H1 (cell line): ENCODE measurements around the gene DCAF15. TPM values are rescaled to one million over a fixed set of nuclear protein-coding genes. Genes with fewer than 3 reads are reported as not detected.
A peak's percentile ranks its signal among the peaks of the same experiment; 100 is the strongest.

Experiments used
- CTCF ChIA-PET: fragments of 300-600 bp; sonication (Branson Sonifier 250); formaldehyde crosslinking; loops from one replicate; lab custom pipeline; 2021; ENCODE audit not compliant: partially characterized antibody; lab: Charles Lee
- POLR2A ChIA-PET: fragments of 300-600 bp; sonication (Branson Sonifier 250); formaldehyde crosslinking; loops from one replicate; lab custom pipeline; 2021; ENCODE audit warnings: inconsistent platforms; ENCODE audit not compliant: partially characterized antibody; lab: Charles Lee
- DNase-seq, 2 experiments: peaks; one replicate each; pipeline versions ENCODE4 v3.0.0 to v3.0.0-alpha.2; 2010 to 2022; ENCODE audit warnings: low spot score in 2 of 2, low read depth in 1 of 2, mixed read lengths in 1 of 2
- FAIRE-seq: peaks from 2 replicates; lab custom pipeline; 2011; peaks lifted over from hg19 to GRCh38; lab: Jason Lieb, UNC
- H2AFZ ChIP-seq: 2 replicates; pipeline ENCODE4 v1.8.1; 2012; ENCODE audit warnings: low read length, inconsistent platforms
- H2AK5ac ChIP-seq: 2 replicates; pipeline ENCODE4 v1.6.1; 2013; ENCODE audit warnings: low read depth, low read length
- H2BK120ac ChIP-seq: replicated peaks from 2 replicates; pipeline ENCODE3; 2013; ENCODE audit warnings: low read depth, low read length, inconsistent platforms
- H2BK12ac ChIP-seq: 2 replicates; pipeline ENCODE4 v1.6.1; 2013; ENCODE audit warnings: low read depth, low read length
- H2BK15ac ChIP-seq: 2 replicates; pipeline ENCODE4 v1.6.1; 2013; ENCODE audit warnings: low read length
- H2BK20ac ChIP-seq: 2 replicates; pipeline ENCODE4 v1.6.1; 2013; ENCODE audit warnings: low read length
- H2BK5ac ChIP-seq: 2 replicates; pipeline ENCODE4 v1.6.1; 2013; ENCODE audit warnings: low read depth, low read length
- H3K14ac ChIP-seq: 2 replicates; pipeline ENCODE4 v1.6.1; 2013; ENCODE audit warnings: inconsistent platforms; ENCODE audit not compliant: insufficient read length
- H3K18ac ChIP-seq: 2 replicates; pipeline ENCODE4 v1.6.1; 2013; ENCODE audit warnings: low read length; ENCODE audit errors: extremely low read depth
- H3K23ac ChIP-seq: 2 replicates; pipeline ENCODE4 v1.6.1; 2013; ENCODE audit warnings: inconsistent platforms; ENCODE audit not compliant: insufficient read length
- H3K23me2 ChIP-seq: 2 replicates; pipeline ENCODE4 v1.6.1; 2013; ENCODE audit warnings: low read depth, low read length
- H3K27ac ChIP-seq: 2 replicates; pipeline ENCODE4 v1.6.1; 2011; ENCODE audit warnings: low read depth, low read length, inconsistent platforms
- H3K27me3 ChIP-seq, 4 experiments: replicated peaks in 1 of 4; 1 replicate in 1 of 4; 2 replicates in 3 of 4; pipeline versions ENCODE4 v1.6.1 to v1.8.1; 2011 to 2013; ENCODE audit warnings: low read length in 3 of 4, mild to moderate bottlenecking in 3 of 4, inconsistent platforms in 2 of 4, mixed read lengths in 2 of 4, moderate library complexity in 1 of 4; ENCODE audit not compliant: control insufficient read depth in 3 of 4, insufficient read depth in 3 of 4; ENCODE audit errors: extremely low read depth in 1 of 4
- H3K36me3 ChIP-seq, 4 experiments: 2 replicates each; pipeline versions ENCODE4 v1.6.1 to v1.8.1; 2011 to 2013; ENCODE audit warnings: mild to moderate bottlenecking in 4 of 4, low read length in 3 of 4, moderate library complexity in 2 of 4, control low read depth in 1 of 4, inconsistent platforms in 1 of 4; ENCODE audit not compliant: insufficient read depth in 4 of 4, control insufficient read depth in 2 of 4
- H3K4ac ChIP-seq: replicated peaks from 2 replicates; pipeline ENCODE3; 2013; ENCODE audit warnings: low read length, low read depth, mixed read lengths, inconsistent platforms; ENCODE audit not compliant: insufficient read length
- H3K4me1 ChIP-seq, 4 experiments: replicated peaks in 1 of 4; 1 replicate in 1 of 4; 2 replicates in 3 of 4; pipeline versions ENCODE4 v1.6.1 to v1.8.1; 2011 to 2013; ENCODE audit warnings: low read length in 3 of 4, inconsistent platforms in 2 of 4, mixed read lengths in 1 of 4; ENCODE audit not compliant: insufficient read depth in 4 of 4, control insufficient read depth in 3 of 4
- H3K4me2 ChIP-seq, 2 experiments: 2 replicates each; pipeline versions ENCODE4 v1.6.1 to v1.8.1; 2011 to 2013; ENCODE audit warnings: low read depth in 2 of 2, low read length in 2 of 2, control low read depth in 1 of 2, inconsistent platforms in 1 of 2, mild to moderate bottlenecking in 1 of 2; ENCODE audit not compliant: insufficient read depth in 1 of 2
- H3K4me3 ChIP-seq, 4 experiments: fragments of 200-600, 300-600 bp in 1 of 4; sonication (generic), shearing (Covaris generic), sonication (Bioruptor Twin) in 1 of 4; 2 replicates each; pipeline versions ENCODE4 v1.5.1 to v1.8.1; 2011 to 2016; ENCODE audit warnings: low read length in 4 of 4, low read depth in 3 of 4, control low read depth in 2 of 4, inconsistent platforms in 2 of 4, mild to moderate bottlenecking in 2 of 4, mixed read lengths in 1 of 4, moderate library complexity in 1 of 4; ENCODE audit not compliant: insufficient read depth in 2 of 4; ENCODE audit errors: extremely low read depth in 1 of 4
- H3K56ac ChIP-seq: replicated peaks from 2 replicates; pipeline ENCODE3; 2013; ENCODE audit warnings: low read depth, mild to moderate bottlenecking, mixed read lengths, low read length, inconsistent platforms; ENCODE audit not compliant: insufficient read length
- H3K79me1 ChIP-seq: 2 replicates; pipeline ENCODE4 v1.6.1; 2013; ENCODE audit warnings: low read depth, low read length, control low read depth
- H3K79me2 ChIP-seq, 2 experiments: 2 replicates each; pipeline versions ENCODE4 v1.6.1 to v1.8.1; 2012 to 2013; ENCODE audit warnings: low read length in 2 of 2, mild to moderate bottlenecking in 2 of 2, inconsistent platforms in 1 of 2; ENCODE audit not compliant: insufficient read depth in 2 of 2, control insufficient read depth in 1 of 2
- H3K9ac ChIP-seq, 4 experiments: replicated peaks in 1 of 4; 1 replicate in 1 of 4; 2 replicates in 3 of 4; pipeline versions ENCODE4 v1.6.1 to v1.8.1; 2011 to 2013; ENCODE audit warnings: low read depth in 3 of 4, low read length in 3 of 4, control low read depth in 2 of 4, mild to moderate bottlenecking in 2 of 4, moderate library complexity in 2 of 4, inconsistent platforms in 1 of 4; ENCODE audit errors: extremely low read depth in 1 of 4
- H3K9me3 ChIP-seq, 2 experiments: 2 replicates each; pipeline versions ENCODE4 v1.6.1 to v1.8.1; 2012 to 2013; ENCODE audit warnings: mild to moderate bottlenecking in 2 of 2, moderate library complexity in 2 of 2, control low read depth in 1 of 2, inconsistent platforms in 1 of 2, low read depth in 1 of 2, low read length in 1 of 2, mixed read lengths in 1 of 2; ENCODE audit not compliant: insufficient read depth in 2 of 2
- H4K20me1 ChIP-seq, 2 experiments: replicated peaks in 1 of 2; 2 replicates each; pipeline versions ENCODE3 to v1.8.1; 2011 to 2013; ENCODE audit warnings: inconsistent platforms in 2 of 2, low read length in 2 of 2, mild to moderate bottlenecking in 1 of 2; ENCODE audit not compliant: insufficient read depth in 2 of 2, control insufficient read depth in 1 of 2
- H4K5ac ChIP-seq: 2 replicates; pipeline ENCODE4 v1.6.1; 2013; ENCODE audit warnings: low read length, low read depth, mixed read lengths, inconsistent platforms; ENCODE audit not compliant: insufficient read length
- H4K8ac ChIP-seq: 2 replicates; pipeline ENCODE4 v1.8.0; 2013; ENCODE audit warnings: mild to moderate bottlenecking, moderate library complexity, low read length, inconsistent platforms; ENCODE audit not compliant: insufficient read depth; ENCODE audit errors: extremely low read depth
- H4K91ac ChIP-seq: replicated peaks from 2 replicates; pipeline ENCODE3; 2013; ENCODE audit warnings: low read length, mixed read lengths, inconsistent platforms; ENCODE audit not compliant: insufficient read length
- BACH1 ChIP-seq: IDR thresholded peaks from 2 replicates; pipeline ENCODE4 v1.6.1; 2012; ENCODE audit warnings: low read length, improper control_type of control experiment
- CBX8 ChIP-seq: fragments of 300-800, 300-1000 bp; sonication (generic); IDR thresholded peaks from 2 replicates; pipeline ENCODE4 v1.7.1; 2016; ENCODE audit warnings: low read depth, low read length, borderline replicate concordance
- CREB1 ChIP-seq: IDR thresholded peaks from 2 replicates; pipeline ENCODE4 v1.6.1; 2012; ENCODE audit warnings: inconsistent platforms
- EGR1 ChIP-seq: IDR thresholded peaks from 2 replicates; pipeline ENCODE4 v1.6.1; 2011; ENCODE audit warnings: low read depth, low read length, borderline replicate concordance
- EZH2 ChIP-seq: fragments of 200-600 bp; sonication (generic); IDR thresholded peaks from 2 replicates; pipeline ENCODE4 v1.7.1; 2012; ENCODE audit warnings: low read depth, mild to moderate bottlenecking, moderate library complexity, low read length, inconsistent platforms; ENCODE audit not compliant: severe bottlenecking
- HDAC2 ChIP-seq, 2 experiments: fragments of 300-600 bp in 1 of 2; sonication (generic) in 1 of 2; IDR thresholded peaks; 2 replicates each; pipeline ENCODE4 v1.6.1; 2011 to 2012; ENCODE audit warnings: low read depth in 2 of 2, low read length in 2 of 2, mild to moderate bottlenecking in 2 of 2, moderate library complexity in 2 of 2, borderline replicate concordance in 1 of 2, inconsistent platforms in 1 of 2
- JUN ChIP-seq: IDR thresholded peaks from 2 replicates; pipeline ENCODE4 v1.6.1; 2011; ENCODE audit warnings: low read depth, mild to moderate bottlenecking, improper control_type of control experiment, low read length
- KDM1A ChIP-seq: fragments of 200-600, 300-600 bp; sonication (generic); IDR thresholded peaks from 2 replicates; pipeline ENCODE4 v1.7.1; 2016; ENCODE audit warnings: mild to moderate bottlenecking, low read length, borderline replicate concordance
- NANOG ChIP-seq: IDR thresholded peaks from 2 replicates; pipeline ENCODE4 v1.6.1; 2011; ENCODE audit warnings: low read length, low read depth, mild to moderate bottlenecking, inconsistent platforms; ENCODE audit not compliant: insufficient read depth, poor library complexity, severe bottlenecking
- POLR2AphosphoS5 ChIP-seq: IDR thresholded peaks from 2 replicates; pipeline ENCODE4 v1.6.1; 2011; ENCODE audit warnings: low read depth, low read length
- RBBP5 ChIP-seq: IDR thresholded peaks from 2 replicates; pipeline ENCODE4 v1.7.1; 2012; ENCODE audit warnings: low read depth, mild to moderate bottlenecking, inconsistent platforms, low read length, moderate library complexity, borderline replicate concordance
- RXRA ChIP-seq: IDR thresholded peaks from 2 replicates; pipeline ENCODE4 v1.6.1; 2011; ENCODE audit warnings: low read depth, mild to moderate bottlenecking, low read length, moderate library complexity; ENCODE audit not compliant: insufficient read depth
- WGBS, 2 experiments: shearing (Covaris generic) in 1 of 2; methylation state at CpG; one replicate each; pipeline versions ENCODE4 v1.1.6 to v1.1.7; 2013 to 2015; ENCODE audit warnings: low lambda C conversion rate in 2 of 2, mixed read lengths in 2 of 2, inconsistent platforms in 1 of 2, low coverage in 1 of 2, missing lambda C conversion rate in 1 of 2; ENCODE audit not compliant: insufficient replicate concordance in 2 of 2, insufficient coverage in 1 of 2, insufficient read length in 1 of 2; ENCODE audit errors: extremely low coverage in 1 of 2, missing lambda C conversion rate in 1 of 2; 5-methylcytosine and 5-hydroxymethylcytosine counted together
- polyA plus RNA-seq, 7 experiments: library from polyadenylated mRNA; depleted of rRNA in 3 of 7; stranded (reverse) in 5 of 7; unstranded in 2 of 7; fragments of >200 nt in 5 of 7; fragments of 200-250 nt in 2 of 7; gene quantifications; 1 replicate in 5 of 7; 2 replicates in 1 of 7; 4 replicates in 1 of 7; pipeline versions ENCODE4 v1.2.1 to v1.2.3, GENCODE V29; 2011 to 2013; ENCODE audit warnings: missing spikeins in 2 of 7, mixed read lengths in 2 of 7
- total RNA-seq: library from RNA; stranded (reverse); fragmentation: NEBNext Ultra II Directional; extraction: Animal tissue kit (Norgen Biotek cat#: 25700); gene quantifications from 2 replicates; pipeline ENCODE4 v1.2.1, GENCODE V29; 2021

The DCAF15 gene
- total and polyA plus RNA-seq, 2 of the 8 experiments (the other 6 are each of a cell fraction or from before 2014, with no cell fraction given): 68.7 to 80.8 TPM

DNA sequence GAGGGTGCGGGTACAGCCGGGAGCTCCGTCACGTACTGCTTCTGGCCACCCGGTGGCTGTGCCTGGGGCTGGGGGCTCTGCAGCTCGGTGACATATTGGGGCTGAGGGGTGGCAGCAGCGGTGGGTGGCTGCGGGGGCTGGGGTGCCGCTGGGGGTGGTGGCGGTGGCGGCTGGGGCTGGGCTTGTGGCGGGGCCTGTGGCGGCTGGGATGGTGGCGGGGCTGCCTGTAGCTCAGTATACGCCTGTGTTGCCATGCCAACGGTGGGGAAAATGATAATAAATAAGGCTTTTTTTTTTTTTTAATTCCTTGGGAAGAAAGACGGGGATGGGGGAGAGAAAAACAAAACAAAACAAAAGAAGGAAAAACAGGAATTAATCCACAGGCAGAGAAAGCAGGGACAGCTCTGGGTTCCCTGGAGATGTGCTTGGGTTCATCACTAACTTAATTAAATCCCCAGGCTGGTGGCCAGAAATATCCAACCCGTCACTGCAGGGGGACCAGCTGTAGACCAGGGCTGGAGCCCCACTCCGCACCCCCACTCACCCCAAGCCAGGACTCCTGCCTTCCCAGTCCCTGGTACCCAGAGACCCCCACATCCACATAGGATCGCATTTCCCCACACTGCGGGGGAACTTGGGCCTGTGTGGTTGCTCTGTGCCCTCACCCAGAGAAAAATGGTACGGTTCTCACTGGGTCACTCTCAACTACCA, 41.4 kb downstream of the DCAF15 start:
- no peak overlapping the region for H3K4me3 ChIP-seq
- H3K79me2 ChIP-seq: no peaks in the 10 kb centered on the region; a peak in 1 of 4 replicates
- H3K36me3 ChIP-seq: no peaks in the 10 kb centered on the region; a peak in 2 of 8 replicates
- no peak overlapping the region for H3K18ac ChIP-seq
- H2BK12ac ChIP-seq: no peak overlapping the region
- peaks cover 3% of the 10 kb centered on the region in 2 experiments for H4K20me1 ChIP-seq
- no peak overlapping the region for H2AK5ac ChIP-seq
- H4K5ac ChIP-seq: no peak overlapping the region
- no peak overlapping the region for H3K4me2 ChIP-seq
- H2AFZ ChIP-seq: no peak overlapping the region
- ChIA-PET POLR2A (interaction anchor here (0.6 to 3.4 kb wide), 5 partner anchors 9 to 166 kb away, joined by 3 to 12 read pairs (median 5); partner anchors contain the start of gene RFX1), CTCF (interaction anchor here (0.6 to 4.2 kb wide), 7 partner anchors 9 to 309 kb away, joined by 3 to 14 read pairs (median 5); no protein-coding TSS in a partner anchor)
- H2BK5ac ChIP-seq: no peak overlapping the region
- peak overlapping the region; percentile 45; the same call in 1 of the 2 replicates for H3K27ac ChIP-seq
- H2BK120ac ChIP-seq: no peak overlapping the region
- no peak overlapping the region for H2BK15ac ChIP-seq
- WGBS, 2 experiments: 86% methylated on average over 8 of the region's 22 CpGs; no CpG with 5 or more reads in 1 of the 2 experiments
- H3K56ac ChIP-seq: no peak overlapping the region
- H3K79me1 ChIP-seq: peaks cover 6% of the 10 kb centered on the region; the same call in 1 of the 2 replicates
- DNase-seq: no peak
- H3K14ac ChIP-seq: no peak overlapping the region
- FAIRE-seq: no peak
- H3K9ac ChIP-seq: no peak overlapping the region; a peak in 1 of 7 replicates
- peaks cover 0 to 6% (median 2%) of the 10 kb centered on the region in 4 experiments; a peak in 5 of 7 replicates for H3K4me1 ChIP-seq
- H3K27me3 ChIP-seq: no peaks in the 10 kb centered on the region
- H2BK20ac ChIP-seq: no peak overlapping the region
- H3K4ac ChIP-seq: no peak overlapping the region
- no peak overlapping the region for H3K23ac ChIP-seq
- no peak overlapping the region for H4K8ac ChIP-seq
- no peak overlapping the region for H4K91ac ChIP-seq
- H3K9me3 ChIP-seq: peaks cover under 1 to 4% of the 10 kb centered on the region in 2 experiments; a peak in 3 of 4 replicates
- no peaks in the 10 kb centered on the region for H3K23me2 ChIP-seq
- TF ChIP-seq KDM1A: no peak
- no peak for TF ChIP-seq EGR1
- TF ChIP-seq RXRA: no peak
- no peak for TF ChIP-seq POLR2AphosphoS5
- no peak for TF ChIP-seq CREB1
- no peak for TF ChIP-seq CBX8
- TF ChIP-seq NANOG: no peak
- TF ChIP-seq RBBP5: no peak
- TF ChIP-seq BACH1: no peak
- no peak for TF ChIP-seq HDAC2 (IDR thresholded peaks at IDR 0.05; ENCODE audit: borderline replicate concordance in 1 of 2, low read depth in 2 of 2, low read length in 2 of 2)
- TF ChIP-seq JUN: no peak
- no peak for TF ChIP-seq EZH2
